HG02943 (cell line): ENCODE measurements around the gene TEPSIN.

Experiments used
- ATAC-seq: cut with Tn5 transposase; IDR thresholded peaks from one replicate; pipeline ENCODE4 v1.9.1; 2021; ENCODE audit warnings: mild to moderate bottlenecking, low read depth, moderate library complexity; ENCODE audit not compliant: unreplicated experiment

Gene TEPSIN

DNA sequence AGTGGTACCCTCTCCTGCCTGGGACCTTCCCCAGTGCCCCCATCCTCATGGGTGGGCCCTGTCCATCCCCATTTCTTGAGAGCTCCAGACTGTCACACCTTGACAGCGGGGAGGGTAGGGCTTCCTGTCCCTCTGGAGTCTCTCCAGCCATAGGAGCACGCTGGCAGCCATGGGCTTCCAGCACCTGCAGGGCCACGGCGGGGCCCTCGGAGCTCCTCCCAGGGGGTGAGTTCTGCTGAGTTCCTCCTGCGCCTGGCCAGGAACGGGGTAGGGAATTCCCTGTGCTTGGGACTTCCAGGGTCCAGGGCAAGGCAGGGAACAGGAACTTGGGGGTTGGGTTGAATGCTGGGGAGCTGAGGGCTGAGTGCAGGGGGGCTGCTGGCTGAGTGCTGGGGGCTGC lies 49.8 kb downstream of the TEPSIN start:
- no peak for ATAC-seq

DNA sequence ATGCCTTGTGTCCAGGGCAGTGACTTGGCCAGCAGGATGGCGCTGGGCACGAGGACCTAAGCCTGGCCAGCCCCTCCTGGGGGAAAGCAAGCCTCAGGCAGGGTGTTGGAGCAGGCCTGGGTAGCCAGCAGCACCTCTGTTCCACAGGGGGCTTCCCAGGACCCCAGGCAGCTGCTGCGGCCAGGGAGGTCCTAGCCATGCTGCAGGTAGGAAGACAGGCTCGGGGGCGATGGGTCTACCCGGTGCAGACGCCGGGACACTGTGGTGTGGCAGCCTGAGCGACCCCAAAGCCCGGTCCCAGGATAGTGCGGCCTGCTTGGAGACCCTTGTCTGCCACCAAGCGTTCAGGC lies 50.4 kb downstream of the TEPSIN start:
- ATAC-seq, result no peak

DNA sequence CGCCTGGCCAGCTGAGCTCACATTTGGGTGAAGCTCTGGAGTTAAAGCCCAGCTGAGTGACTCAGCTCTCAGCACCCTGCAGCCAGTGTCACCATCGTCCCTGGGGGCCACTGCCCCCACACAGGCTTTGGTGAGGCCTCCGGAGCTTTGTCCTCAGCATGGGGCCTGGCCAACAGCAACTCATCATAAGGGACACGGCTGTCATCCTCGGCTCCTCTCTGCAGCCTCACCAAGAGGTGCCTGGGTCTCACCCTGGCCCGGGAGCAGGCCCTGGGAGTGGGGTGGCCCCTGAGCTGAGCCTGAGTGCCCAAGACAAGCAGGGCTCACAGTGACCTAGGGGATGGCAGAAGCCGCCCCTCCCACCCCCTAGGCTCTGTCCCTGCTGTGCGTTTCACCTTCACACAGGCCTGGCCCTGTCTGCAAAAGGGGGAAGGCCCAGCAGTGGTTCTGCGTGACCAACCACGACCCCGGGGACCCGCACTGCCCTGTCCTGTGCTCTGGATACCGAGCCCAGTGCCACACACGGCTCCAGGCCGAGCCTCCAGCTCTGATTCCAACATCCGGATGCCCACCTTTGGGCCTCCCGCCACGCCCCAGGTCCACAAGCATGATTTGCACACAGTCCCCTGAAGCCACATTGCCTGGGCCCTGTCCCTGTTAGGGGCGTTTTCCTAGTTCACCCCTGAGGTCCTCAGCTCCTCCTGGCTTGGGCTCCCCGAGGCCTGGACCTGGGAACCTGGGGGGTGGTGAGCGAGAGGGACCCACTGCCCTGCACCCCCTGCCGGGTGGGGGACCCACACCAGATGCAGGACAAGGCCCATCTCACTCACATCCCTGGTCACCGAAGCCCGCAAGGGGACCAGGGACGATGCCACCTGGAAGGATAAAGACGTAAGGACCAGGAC lies 51.0 kb downstream of the TEPSIN start:
- no peak for ATAC-seq

DNA sequence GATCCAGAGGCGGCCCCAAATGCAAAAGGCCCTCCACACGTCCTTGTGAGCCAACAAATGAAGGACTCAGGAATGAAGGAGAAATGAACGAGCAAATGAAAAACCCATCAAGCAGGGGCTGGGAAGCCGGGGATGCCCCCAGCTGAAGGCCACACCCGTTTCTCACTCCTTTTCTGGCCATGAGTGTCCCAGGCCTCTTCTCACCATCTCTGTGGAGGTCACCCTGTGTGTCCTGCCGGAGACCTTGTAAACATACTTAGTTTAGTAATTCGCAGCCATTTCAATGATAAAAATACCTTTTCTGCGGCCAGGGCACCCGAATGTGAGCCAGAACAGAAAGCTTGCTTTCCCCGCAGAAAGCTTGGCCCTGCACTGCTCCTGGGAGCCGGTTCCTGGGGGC lies 51.7 kb downstream of the TEPSIN start:
- no peak for ATAC-seq

DNA sequence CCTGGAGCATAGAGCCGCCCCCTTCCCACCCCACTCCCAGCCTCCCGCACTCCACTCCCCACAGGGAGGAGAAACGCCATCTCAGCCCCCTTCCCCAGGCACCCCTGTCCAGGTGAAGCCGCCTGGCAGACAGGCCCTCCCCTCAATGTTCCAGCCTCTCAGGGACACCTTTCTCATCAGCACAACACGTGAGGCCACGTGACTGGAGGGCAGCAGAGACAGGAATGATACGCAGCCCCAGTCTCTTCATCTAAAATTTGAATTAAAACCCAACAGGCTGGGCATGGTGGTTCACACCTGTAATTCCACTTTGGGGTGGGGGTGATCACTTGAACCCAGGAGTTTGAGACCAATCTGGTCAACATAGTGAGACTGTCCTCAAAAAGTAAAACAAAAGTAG lies 52.7 kb downstream of the TEPSIN start:
- no peak for ATAC-seq

DNA sequence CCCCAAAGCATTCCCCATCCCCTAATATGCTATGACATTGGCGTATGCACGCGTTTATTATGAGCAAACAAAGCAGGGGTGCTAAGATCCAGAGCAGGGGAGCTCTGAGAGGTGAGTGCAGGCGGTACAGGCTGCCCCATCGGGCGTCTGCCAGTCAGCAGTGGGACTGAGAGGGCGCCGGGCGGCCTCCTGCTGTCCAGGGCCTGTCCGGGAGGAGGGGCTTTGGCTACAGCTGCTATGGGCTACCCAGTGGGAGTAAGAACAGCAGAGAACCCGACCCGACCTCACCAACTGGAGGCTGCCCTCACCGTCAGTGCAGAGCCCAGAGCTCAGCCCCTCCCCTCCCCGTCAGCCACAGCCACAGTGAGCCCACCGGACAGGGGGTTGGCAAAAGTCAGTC lies 54.3 kb downstream of the TEPSIN start:
- ATAC-seq, result no peak

DNA sequence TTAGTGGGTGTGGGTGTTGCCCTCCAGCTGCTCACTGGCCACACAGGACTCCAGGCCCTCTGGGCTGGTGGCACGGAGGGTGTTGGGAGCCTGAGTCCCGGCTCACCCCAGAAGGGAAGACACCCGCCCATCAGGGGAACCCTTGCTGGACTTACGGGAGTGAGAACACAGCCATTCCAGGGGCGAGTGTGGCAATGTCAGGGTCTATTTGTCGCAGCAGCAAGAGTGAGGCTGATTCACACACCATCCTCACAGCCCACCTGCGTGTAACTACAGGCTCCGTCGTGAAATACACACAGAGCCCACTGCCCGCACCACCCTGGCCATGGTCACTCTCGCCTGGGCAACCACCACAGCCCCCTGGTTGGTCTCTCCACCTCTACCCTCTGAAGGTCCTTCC lies 55.0 kb downstream of the TEPSIN start:
- no peak for ATAC-seq

DNA sequence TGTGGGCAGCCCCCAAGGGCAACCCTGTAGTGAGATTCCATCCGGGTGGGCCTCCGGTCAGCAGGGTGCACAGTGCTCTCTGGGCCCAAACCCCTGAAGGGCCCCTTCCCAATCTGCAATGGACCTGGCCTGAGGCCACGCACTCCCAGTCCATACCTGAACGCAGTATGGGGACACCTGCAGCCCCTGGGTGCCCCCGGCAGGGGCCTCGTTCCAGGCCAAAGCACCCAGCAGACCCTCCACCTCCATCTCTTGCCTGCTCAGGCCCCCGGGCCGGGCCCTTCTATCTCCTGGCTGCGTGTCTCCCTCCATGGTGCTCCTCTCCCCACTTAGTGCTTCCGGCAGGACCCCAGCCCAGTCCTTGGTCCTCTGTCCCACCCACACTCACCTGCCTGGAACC lies 55.5 kb downstream of the TEPSIN start:
- ATAC-seq, result no peak

DNA sequence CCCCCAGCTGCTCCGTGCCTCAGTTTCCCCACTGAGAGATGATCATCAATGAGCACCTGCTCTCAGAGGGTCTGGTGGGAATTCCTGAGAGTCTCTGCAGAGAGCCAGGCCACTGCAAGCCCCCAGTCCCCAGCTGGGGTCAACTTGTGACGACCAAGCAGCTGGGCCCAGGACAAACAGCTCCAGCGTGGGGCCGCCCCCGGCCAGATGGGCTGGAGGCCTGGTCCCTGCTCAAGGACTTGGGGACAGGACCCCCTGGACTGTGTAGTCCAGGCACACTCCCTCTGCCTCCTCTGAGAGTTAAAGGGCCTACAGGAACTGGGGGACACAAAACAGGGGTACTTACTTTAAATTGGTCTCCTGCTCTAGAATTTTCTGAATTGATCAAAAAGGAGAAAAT lies 56.3 kb downstream of the TEPSIN start:
- no peak for ATAC-seq

DNA sequence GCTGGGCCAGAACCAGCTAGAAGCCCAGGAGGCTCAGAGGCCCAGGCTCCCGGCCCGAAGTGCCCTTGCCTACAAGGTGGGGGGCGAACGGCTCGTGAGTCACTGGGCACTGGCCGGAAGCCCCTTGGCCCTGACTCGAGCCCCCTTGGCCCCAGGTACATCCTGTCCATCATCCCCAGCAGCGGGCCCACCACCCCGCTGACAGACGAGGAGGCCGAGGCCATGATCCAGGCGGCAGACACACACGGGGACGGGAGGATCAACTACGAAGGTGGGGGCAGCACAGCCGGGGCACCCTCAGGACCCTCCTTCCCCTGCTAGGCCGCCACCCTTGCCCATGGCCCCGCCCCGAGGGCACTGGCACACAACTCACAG lies 57.1 kb downstream of the TEPSIN start:
- ATAC-seq, result no peak

DNA sequence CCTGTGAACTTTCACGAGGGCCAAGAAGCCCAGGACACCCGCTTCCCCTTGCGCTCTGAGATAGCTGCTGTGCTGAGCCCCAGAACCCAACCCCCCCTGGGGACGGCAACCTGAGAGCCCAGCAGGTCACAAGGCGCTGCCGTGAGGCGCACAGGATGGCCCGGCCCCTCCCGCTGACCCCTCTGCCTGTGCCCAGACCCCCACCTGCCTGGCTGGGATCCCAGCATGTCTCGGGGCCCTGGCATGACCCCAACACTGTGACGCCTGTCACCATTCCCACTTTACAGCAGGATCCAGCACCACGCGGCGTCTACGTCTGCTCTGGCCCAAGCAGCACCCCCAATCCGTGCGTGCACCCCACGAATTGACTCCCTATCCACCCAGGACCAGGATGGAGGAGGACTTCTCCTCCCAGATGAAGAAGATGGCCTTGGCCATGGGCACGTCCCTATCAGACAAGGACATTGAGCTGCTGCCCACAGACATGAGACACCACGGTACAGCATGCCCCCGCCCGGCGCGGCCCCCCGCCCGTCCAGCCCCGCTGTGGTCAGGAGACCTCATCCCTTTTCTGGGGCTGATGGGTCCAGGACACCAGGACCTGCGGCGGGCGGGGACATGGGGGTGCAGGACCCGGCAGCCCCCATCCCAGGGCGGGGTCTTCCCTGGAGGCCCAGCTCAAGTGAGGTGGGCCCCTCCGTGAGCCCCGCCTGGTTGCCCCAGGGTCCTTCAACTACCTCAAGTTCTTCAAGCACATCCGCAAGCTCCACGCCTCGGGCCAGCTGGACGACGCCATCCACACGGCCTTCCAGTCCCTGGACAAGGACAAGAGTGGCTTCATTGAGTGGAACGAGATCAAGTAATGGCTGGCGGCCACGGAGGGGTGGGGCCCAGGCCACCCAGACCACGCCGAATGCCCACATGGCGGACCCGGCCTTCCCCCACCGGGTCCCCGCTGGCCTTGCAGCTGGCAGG lies 57.7 kb downstream of the TEPSIN start:
- ATAC-seq, result no peak

DNA sequence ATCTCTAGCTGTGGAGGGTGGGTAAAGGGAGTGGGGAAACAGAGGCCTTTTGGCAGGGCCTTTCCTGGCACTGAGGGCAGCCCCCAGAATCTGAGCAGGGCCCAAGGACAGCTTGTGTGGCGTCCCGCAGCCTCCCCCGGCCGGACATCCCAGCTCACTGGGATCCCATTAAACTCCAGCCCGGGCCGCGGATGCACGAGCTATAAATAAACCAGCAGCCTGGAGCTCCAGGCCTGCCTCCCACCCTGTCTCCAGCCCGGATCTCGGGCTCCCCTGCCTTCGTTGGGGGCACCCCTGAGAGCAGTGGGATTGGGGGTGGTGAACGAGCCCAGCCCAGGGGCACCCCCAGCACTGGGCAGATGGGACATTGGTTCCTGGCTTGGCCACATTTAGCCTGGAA lies 59.0 kb downstream of the TEPSIN start:
- no peak for ATAC-seq

DNA sequence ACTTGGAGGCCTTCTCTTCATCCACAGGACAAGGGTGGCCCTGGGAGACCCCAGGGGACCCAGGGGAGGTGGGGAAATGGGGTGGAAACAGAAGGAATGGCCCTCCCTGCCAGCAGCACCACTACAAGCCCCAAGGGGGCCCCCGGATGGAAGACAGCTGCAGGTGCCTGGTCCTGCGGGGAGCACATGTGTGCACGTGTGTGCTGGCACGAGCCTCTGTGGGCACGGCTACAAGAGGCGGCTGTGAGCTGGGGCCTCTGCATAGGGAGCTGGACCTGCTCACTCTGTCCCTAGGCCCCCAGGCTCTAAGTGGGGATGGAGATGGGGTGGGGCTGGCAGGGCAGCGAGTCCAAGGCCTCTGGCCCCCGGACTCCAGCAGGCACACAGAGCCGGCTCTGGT lies 59.6 kb downstream of the TEPSIN start:
- ATAC-seq, result no peak
